ENCODE measurements around the gene CHURC1.

Gene CHURC1

GRCh38 chr14:64935508-64935907 is 21.3 kb downstream of the CHURC1 start:
- no peak overlapping the region for H3K4me3 ChIP-seq (ENCODE audit: low read length)
- no peak for DNase-seq (ENCODE audit: low read depth)
- TF ChIP-seq CTCF (IDR thresholded peaks at IDR 0.05; ENCODE audit: insufficient read depth, low read depth, low read length, missing control alignments): no peak

- no peak overlapping the region for H3K4me3 ChIP-seq (ENCODE audit: low read length)
- TF ChIP-seq CTCF (IDR thresholded peaks at IDR 0.05; ENCODE audit: insufficient read depth, low read depth, low read length, missing control alignments): no peak
- DNase-seq (ENCODE audit: low read depth): no peak
These were observed 23.0 kb downstream of the CHURC1 start for GRCh38 chr14:64937171-64937820.

GRCh38 chr14:64937821-64938193 is 23.6 kb downstream of the CHURC1 start:
- DNase-seq (ENCODE audit: low read depth): no peak
- H3K4me3 ChIP-seq (ENCODE audit: low read length): no peak overlapping the region
- TF ChIP-seq CTCF (IDR thresholded peaks at IDR 0.05; ENCODE audit: insufficient read depth, low read depth, low read length, missing control alignments): no peak

- DNase-seq (ENCODE audit: low read depth): no peak
- TF ChIP-seq CTCF (IDR thresholded peaks at IDR 0.05; ENCODE audit: insufficient read depth, low read depth, low read length, missing control alignments): no peak
- no peak overlapping the region for H3K4me3 ChIP-seq (ENCODE audit: low read length)
These were observed 24.9 kb downstream of the CHURC1 start for GRCh38 chr14:64938972-64939816.

GRCh38 chr14:64939817-64940190 is 25.5 kb downstream of the CHURC1 start:
- no peak for DNase-seq (ENCODE audit: low read depth)
- TF ChIP-seq CTCF (IDR thresholded peaks at IDR 0.05; ENCODE audit: insufficient read depth, low read depth, low read length, missing control alignments): no peak
- H3K4me3 ChIP-seq (ENCODE audit: low read length): no peak overlapping the region

GRCh38 chr14:64940336-64940910 is 26.2 kb downstream of the CHURC1 start:
- no peak for DNase-seq (ENCODE audit: low read depth)

More at GRCh38 chr14:64940336-64940910, 26.2 kb downstream of the CHURC1 start:
- TF ChIP-seq CTCF (IDR thresholded peaks at IDR 0.05; ENCODE audit: insufficient read depth, low read depth, low read length, missing control alignments): no peak
- H3K4me3 ChIP-seq (ENCODE audit: low read length): no peak overlapping the region
